ENCODE data around the gene GATA5.

DNA sequence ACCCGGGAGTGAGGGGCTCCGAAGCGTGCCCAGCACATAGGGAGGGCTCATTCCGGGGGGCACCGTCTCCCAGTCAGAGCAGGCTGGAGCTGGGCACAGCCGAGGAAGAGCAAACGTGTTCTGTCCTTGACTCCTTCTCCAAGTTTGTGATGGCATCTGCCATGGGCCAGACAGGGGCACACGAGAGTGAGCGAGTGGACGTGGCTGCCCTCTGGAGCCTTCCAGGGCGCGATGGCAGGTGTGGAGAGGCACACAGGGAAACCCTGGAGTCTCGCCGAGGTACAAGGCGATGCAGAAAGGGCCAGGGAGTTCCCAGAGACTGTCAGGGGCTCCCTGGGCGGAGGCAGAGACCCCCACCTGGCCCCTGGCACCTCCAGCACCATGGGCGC lies 9.9 kb upstream of the GATA5 start:
- TF ChIP-seq, protein P1, sequence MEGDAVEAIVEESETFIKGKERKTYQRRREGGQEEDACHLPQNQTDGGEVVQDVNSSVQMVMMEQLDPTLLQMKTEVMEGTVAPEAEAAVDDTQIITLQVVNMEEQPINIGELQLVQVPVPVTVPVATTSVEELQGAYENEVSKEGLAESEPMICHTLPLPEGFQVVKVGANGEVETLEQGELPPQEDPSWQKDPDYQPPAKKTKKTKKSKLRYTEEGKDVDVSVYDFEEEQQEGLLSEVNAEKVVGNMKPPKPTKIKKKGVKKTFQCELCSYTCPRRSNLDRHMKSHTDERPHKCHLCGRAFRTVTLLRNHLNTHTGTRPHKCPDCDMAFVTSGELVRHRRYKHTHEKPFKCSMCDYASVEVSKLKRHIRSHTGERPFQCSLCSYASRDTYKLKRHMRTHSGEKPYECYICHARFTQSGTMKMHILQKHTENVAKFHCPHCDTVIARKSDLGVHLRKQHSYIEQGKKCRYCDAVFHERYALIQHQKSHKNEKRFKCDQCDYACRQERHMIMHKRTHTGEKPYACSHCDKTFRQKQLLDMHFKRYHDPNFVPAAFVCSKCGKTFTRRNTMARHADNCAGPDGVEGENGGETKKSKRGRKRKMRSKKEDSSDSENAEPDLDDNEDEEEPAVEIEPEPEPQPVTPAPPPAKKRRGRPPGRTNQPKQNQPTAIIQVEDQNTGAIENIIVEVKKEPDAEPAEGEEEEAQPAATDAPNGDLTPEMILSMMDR (IDR thresholded peaks at IDR 0.05), result no peak
- no peak for TF ChIP-seq POLR2A (IDR thresholded peaks at IDR 0.05)

All from uterus (tissue), 2 donors.